ENCODE measurements around the gene GJA4.
"Not testable (repeated sequence)": the region's sequence is repeated elsewhere in the genome, so short reads cannot be mapped to it uniquely, and the experiment has no call there.

Gene GJA4

GRCh38 chr1:34770891-34771504 lies 21.8 kb upstream of the GJA4 start:
- no peak for TF ChIP-seq ZFX (IDR thresholded peaks at IDR 0.05; ENCODE audit: borderline replicate concordance)
- TF ChIP-seq, protein P1, sequence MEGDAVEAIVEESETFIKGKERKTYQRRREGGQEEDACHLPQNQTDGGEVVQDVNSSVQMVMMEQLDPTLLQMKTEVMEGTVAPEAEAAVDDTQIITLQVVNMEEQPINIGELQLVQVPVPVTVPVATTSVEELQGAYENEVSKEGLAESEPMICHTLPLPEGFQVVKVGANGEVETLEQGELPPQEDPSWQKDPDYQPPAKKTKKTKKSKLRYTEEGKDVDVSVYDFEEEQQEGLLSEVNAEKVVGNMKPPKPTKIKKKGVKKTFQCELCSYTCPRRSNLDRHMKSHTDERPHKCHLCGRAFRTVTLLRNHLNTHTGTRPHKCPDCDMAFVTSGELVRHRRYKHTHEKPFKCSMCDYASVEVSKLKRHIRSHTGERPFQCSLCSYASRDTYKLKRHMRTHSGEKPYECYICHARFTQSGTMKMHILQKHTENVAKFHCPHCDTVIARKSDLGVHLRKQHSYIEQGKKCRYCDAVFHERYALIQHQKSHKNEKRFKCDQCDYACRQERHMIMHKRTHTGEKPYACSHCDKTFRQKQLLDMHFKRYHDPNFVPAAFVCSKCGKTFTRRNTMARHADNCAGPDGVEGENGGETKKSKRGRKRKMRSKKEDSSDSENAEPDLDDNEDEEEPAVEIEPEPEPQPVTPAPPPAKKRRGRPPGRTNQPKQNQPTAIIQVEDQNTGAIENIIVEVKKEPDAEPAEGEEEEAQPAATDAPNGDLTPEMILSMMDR (IDR thresholded peaks at IDR 0.05): no peak

DNA sequence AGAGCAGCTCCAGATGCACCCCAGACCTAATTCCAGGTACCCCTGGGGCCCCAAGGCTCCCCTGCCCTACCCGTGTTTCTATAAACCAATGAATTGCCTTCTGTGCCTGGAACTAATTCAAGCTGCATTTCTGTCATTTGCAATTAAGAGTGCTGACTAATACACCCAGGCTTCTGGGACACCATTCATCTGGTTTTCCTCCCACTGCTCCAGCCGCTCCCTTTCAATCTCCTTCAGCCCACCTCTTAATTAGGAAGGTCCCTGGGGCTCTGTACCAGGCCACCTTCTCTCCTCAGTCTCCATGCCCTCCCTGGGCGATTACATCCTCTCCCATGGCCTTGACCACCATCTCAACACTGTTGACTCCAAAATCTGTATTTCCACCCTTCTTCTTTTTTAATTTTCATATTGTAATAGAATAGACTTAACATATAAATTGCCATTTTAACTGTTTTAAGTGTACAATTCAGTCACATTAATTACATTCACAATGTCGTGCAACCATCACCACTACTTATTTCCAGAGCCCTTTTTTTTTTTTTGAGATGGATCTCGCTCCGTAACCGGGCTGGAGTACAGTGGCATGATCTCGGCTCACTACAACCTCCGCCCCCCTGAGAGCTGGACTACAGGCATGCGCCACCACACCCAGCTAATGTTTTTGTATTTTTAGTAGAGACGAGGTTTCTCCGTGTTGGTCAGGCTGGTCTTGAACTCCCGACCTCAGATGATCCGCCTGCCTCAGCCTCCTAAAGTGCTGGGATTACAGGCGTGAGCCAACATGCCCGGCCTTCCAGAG lies 21.0 kb upstream of the GJA4 start:
- TF ChIP-seq ZFX (IDR thresholded peaks at IDR 0.05; ENCODE audit: borderline replicate concordance): no peak
- TF ChIP-seq, protein P1 (IDR thresholded peaks at IDR 0.05): no peak
- H3K27ac ChIP-seq: no peak overlapping the region

More at GRCh38 chr1:34770891-34771504, 21.8 kb upstream of the GJA4 start:
- H3K27ac ChIP-seq: no peak overlapping the region

- not testable (repeated sequence) for H3K27ac ChIP-seq
Observed at GRCh38 chr1:34773114-34773513, 19.7 kb upstream of the GJA4 start.

DNA sequence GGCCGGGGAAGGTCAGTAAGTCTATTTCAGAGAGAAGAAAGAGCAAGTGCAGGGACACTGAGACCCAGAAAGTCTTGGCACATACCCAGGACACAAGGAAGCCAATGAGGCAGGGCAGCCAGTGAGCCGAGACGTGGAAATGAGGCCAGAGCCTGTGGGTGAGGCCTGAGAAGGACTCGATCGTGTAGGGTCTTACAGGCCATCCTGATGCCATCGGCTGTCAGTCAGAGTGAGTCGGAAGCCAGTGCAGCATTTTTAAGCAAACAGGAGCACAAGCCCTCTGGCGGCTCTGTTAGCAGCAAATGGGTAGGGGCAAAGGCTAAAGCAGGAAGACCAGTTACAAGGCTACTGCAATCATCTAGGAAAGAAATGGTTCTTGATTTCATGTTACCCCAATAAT lies 17.8 kb upstream of the GJA4 start:
- no peak for TF ChIP-seq ZFX (IDR thresholded peaks at IDR 0.05; ENCODE audit: borderline replicate concordance)
- TF ChIP-seq, protein P1 (IDR thresholded peaks at IDR 0.05): no peak
- no peak overlapping the region for H3K27ac ChIP-seq

- no peak for TF ChIP-seq ZFX (IDR thresholded peaks at IDR 0.05; ENCODE audit: borderline replicate concordance)
- TF ChIP-seq, protein P1 (IDR thresholded peaks at IDR 0.05): no peak
- no peak overlapping the region for H3K27ac ChIP-seq
Observed at GRCh38 chr1:34776911-34777310, 15.9 kb upstream of the GJA4 start.

DNA sequence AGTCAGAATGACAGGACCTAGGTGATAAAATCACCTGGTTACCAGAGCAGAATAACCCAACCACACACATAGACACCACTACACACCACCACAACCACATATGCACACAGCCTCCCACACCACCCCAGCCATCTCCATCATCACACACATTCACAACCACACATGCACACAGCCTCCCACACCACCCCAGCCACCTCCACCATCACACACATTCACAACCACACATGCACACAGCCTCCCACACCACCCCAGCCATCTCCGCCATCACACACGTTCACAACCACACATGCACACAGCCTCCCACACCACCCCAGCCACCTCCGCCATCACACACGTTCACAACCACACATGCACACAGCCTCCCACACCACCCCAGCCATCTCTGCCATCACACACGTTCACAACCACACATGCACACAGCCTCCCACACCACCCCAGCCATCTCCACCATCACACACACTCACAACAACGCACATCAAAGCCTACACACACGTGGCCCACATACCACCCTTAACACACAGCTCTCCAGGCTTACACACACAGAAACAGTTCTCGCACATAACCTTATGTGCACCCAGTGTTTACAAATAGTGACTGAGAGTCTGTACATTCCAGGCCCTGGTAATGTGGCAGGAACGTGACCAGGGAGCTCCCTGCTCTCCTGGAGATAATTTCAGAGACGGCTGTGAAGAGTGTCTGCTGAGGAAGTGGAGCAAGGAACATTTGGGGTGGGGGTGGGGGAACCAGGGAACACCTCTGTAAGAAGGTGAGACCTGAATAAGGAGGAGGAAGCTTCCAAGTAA lies 15.1 kb upstream of the GJA4 start:
- TF ChIP-seq, protein P1 (IDR thresholded peaks at IDR 0.05): no peak
- TF ChIP-seq ZFX (IDR thresholded peaks at IDR 0.05; ENCODE audit: borderline replicate concordance): no peak
- H3K27ac ChIP-seq: no peak overlapping the region

- no peak for TF ChIP-seq ZFX (IDR thresholded peaks at IDR 0.05; ENCODE audit: borderline replicate concordance)
- TF ChIP-seq, protein P1 (IDR thresholded peaks at IDR 0.05): no peak
- H3K27ac ChIP-seq: no peak overlapping the region
Observed at GRCh38 chr1:34778381-34778780, 14.4 kb upstream of the GJA4 start.

Data from 22Rv1 (cell line).